ENCODE data around the gene LRRIQ3. TPM values are rescaled to one million over a fixed set of nuclear protein-coding genes. Genes with fewer than 3 reads are reported as not detected.

Gene LRRIQ3
- total and polyA plus RNA-seq, 10 of the 15 experiments (the other 5 are each of a cell fraction or from before 2014, with no cell fraction given) = 1.1 to 5.1 (median 2.7) TPM

DNA sequence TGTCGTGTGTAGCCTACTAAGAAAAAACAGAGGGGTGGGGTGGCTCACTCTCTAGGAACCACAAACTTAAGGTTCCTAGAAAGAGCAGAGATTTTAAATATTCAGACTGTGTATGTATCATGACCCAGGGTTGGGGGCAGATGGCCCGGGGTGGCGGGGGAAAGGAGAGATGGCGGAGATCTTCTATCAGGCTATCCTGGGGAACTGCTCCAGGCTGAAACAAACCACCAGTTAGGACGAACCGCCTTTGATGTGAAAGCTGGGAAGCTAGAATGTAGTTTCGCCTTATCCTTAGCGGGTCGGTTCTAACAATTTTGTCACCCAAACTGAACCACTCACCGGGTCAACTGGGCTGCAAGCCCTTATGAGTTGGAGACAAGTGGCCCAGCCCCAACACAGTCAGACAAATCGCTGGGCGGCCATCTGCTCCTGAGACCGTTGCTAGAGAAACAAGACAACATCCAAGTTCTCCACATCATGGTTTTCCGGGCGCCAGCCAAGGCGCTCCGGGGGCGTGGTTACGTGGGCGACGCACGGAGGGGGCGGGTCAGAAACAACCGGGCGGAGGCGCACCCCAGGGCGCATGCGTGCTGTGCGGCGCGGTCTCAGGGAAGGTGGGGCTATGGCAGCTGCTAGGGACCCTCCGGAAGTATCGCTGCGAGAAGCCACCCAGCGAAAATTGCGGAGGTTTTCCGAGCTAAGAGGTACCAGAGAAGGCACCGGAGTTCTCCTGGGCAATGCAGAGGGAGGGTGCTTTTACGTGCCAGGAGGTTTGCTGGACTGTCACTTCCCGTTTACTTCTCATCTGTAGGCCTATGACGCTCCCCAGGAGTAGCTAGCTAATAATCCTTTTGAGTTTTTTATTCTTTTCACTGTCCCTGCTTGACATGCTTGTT, at the start of gene LRRIQ3, which contains the start of gene FPGT (continued):
- TF ChIP-seq, protein P1, sequence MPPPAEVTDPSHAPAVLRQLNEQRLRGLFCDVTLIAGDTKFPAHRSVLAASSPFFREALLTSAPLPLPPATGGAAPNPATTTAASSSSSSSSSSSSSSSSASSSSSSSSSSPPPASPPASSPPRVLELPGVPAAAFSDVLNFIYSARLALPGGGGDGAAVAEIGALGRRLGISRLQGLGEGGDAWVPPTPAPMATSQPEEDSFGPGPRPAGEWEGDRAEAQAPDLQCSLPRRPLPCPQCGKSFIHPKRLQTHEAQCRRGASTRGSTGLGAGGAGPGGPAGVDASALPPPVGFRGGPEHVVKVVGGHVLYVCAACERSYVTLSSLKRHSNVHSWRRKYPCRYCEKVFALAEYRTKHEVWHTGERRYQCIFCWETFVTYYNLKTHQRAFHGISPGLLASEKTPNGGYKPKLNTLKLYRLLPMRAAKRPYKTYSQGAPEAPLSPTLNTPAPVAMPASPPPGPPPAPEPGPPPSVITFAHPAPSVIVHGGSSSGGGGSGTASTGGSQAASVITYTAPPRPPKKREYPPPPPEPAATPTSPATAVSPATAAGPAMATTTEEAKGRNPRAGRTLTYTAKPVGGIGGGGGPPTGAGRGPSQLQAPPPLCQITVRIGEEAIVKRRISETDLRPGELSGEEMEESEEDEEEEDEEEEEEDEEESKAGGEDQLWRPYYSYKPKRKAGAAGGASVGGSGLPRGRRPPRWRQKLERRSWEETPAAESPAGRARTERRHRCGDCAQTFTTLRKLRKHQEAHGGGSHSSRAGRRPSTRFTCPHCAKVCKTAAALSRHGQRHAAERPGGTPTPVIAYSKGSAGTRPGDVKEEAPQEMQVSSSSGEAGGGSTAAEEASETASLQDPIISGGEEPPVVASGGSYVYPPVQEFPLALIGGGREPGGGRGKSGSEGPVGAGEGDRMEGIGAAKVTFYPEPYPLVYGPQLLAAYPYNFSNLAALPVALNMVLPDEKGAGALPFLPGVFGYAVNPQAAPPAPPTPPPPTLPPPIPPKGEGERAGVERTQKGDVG (CRISPR knock-in tag; IDR thresholded peaks at IDR 0.05) = no peak
- TF ChIP-seq BCL11A (IDR thresholded peaks at IDR 0.05; ENCODE audit: low read depth, low read length) (no peak), NFXL1 (IDR thresholded peaks at IDR 0.05; ENCODE audit: borderline replicate concordance) (no peak), MEF2B (IDR thresholded peaks at IDR 0.05; ENCODE audit: partially characterized antibody, poor library complexity, severe bottlenecking) (no peak), EGR1 (IDR thresholded peaks at IDR 0.05; ENCODE audit: borderline replicate concordance in 1 of 2, low read depth in 2 of 2, low read length in 2 of 2) (peak; percentile 54 to 93), MTA2 (IDR thresholded peaks at IDR 0.05; ENCODE audit: low read depth) (no peak; the same call in 1 of the 2 replicates), FOS (IDR thresholded peaks at IDR 0.05; ENCODE audit: borderline replicate concordance, extremely low read depth, insufficient read length) (no peak), NR2C1 (IDR thresholded peaks at IDR 0.05) (no peak), NR2C2 (IDR thresholded peaks at IDR 0.05; ENCODE audit: borderline replicate concordance, control insufficient read depth, insufficient read length, low read depth) (no peak), ATF7 (IDR thresholded peaks at IDR 0.05; ENCODE audit: low read depth) (no peak), WRNIP1 (IDR thresholded peaks at IDR 0.05; ENCODE audit: borderline replicate concordance, low read depth, low read length) (no peak), MYC (IDR thresholded peaks at IDR 0.05; ENCODE audit: insufficient read depth, insufficient read length, insufficient replicate concordance, low read length, severe bottlenecking) (no peak), HCFC1 (IDR thresholded peaks at IDR 0.05; ENCODE audit: low read length) (no peak), SRF (IDR thresholded peaks at IDR 0.05; ENCODE audit: low read depth in 2 of 2, low read length in 2 of 2) (no peak), KDM1A (IDR thresholded peaks at IDR 0.05; ENCODE audit: borderline replicate concordance) (no peak), CREM (IDR thresholded peaks at IDR 0.05; ENCODE audit: low read depth) (0 out of 2 replicates have a peak, but pooled peaks have one; percentile 23), CBX3 (IDR thresholded peaks at IDR 0.05; ENCODE audit: borderline replicate concordance, low read depth) (no peak), SMARCA5 (IDR thresholded peaks at IDR 0.05) (no peak), TCF3 (IDR thresholded peaks at IDR 0.05; ENCODE audit: borderline replicate concordance, insufficient read depth, low read depth, low read length) (no peak), RBBP5 (conservative IDR thresholded peaks at IDR 0.05) (no peak), YBX1 (IDR thresholded peaks at IDR 0.05) (no peak), ATF3 (IDR thresholded peaks at IDR 0.05; ENCODE audit: borderline replicate concordance, extremely low read depth, low read depth, low read length) (no peak), NFIC (IDR thresholded peaks at IDR 0.05; ENCODE audit: low read depth, low read length) (no peak), ZNF274 (IDR thresholded peaks at IDR 0.05; ENCODE audit: insufficient read depth, insufficient read length) (no peak), IKZF1 (conservative IDR thresholded peaks at IDR 0.05) (peak; percentile 56)
- TF ChIP-seq, protein P2, sequence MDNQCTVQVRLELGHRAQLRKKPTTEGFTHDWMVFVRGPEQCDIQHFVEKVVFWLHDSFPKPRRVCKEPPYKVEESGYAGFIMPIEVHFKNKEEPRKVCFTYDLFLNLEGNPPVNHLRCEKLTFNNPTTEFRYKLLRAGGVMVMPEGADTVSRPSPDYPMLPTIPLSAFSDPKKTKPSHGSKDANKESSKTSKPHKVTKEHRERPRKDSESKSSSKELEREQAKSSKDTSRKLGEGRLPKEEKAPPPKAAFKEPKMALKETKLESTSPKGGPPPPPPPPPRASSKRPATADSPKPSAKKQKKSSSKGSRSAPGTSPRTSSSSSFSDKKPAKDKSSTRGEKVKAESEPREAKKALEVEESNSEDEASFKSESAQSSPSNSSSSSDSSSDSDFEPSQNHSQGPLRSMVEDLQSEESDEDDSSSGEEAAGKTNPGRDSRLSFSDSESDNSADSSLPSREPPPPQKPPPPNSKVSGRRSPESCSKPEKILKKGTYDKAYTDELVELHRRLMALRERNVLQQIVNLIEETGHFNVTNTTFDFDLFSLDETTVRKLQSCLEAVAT (IDR thresholded peaks at IDR 0.05) = peak; percentile 59; the same call in 1 of the 2 replicates
